ENCODE measurements around the gene TEAD1.

Gene TEAD1

GRCh38 chr11:12827929-12828812, 153.9 kb downstream of the TEAD1 start:
- peaks cover 5% of the 10 kb centered on the region; the same call in 1 of the 2 replicates for H3K27me3 ChIP-seq (ENCODE audit: control insufficient read depth, low read length)
- H3K4me2 ChIP-seq (ENCODE audit: low read length), result no peak overlapping the region
- no peaks in the 10 kb centered on the region for H3K79me2 ChIP-seq (ENCODE audit: control insufficient read depth, low read length)
- no peak overlapping the region for H3K4me3 ChIP-seq (ENCODE audit: low read length)
- no peak overlapping the region for H3K27ac ChIP-seq (ENCODE audit: low read depth, low read length)
- no peak for TF ChIP-seq EZH2phosphoT487 (IDR thresholded peaks at IDR 0.05; ENCODE audit: borderline replicate concordance, low read length)
- TF ChIP-seq, protein P1, sequence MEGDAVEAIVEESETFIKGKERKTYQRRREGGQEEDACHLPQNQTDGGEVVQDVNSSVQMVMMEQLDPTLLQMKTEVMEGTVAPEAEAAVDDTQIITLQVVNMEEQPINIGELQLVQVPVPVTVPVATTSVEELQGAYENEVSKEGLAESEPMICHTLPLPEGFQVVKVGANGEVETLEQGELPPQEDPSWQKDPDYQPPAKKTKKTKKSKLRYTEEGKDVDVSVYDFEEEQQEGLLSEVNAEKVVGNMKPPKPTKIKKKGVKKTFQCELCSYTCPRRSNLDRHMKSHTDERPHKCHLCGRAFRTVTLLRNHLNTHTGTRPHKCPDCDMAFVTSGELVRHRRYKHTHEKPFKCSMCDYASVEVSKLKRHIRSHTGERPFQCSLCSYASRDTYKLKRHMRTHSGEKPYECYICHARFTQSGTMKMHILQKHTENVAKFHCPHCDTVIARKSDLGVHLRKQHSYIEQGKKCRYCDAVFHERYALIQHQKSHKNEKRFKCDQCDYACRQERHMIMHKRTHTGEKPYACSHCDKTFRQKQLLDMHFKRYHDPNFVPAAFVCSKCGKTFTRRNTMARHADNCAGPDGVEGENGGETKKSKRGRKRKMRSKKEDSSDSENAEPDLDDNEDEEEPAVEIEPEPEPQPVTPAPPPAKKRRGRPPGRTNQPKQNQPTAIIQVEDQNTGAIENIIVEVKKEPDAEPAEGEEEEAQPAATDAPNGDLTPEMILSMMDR (IDR thresholded peaks at IDR 0.05; ENCODE audit: low read depth, low read length, poor library complexity, severe bottlenecking), result no peak
- H4K20me1 ChIP-seq (ENCODE audit: control insufficient read depth, insufficient read depth, low read depth, low read length), result no peaks in the 10 kb centered on the region
- H3K9me3 ChIP-seq (ENCODE audit: control insufficient read depth, insufficient read depth, low read length), result no peaks in the 10 kb centered on the region
- no peaks in the 10 kb centered on the region for H3K4me1 ChIP-seq (ENCODE audit: control insufficient read depth, low read length)
- H3K36me3 ChIP-seq (ENCODE audit: control insufficient read depth, low read length), result no peaks in the 10 kb centered on the region
- H3K9me2 ChIP-seq (replicated peaks; ENCODE audit: control insufficient read depth, low read length), result no peaks in the 10 kb centered on the region
- no peaks in the 10 kb centered on the region for H3F3A ChIP-seq (ENCODE audit: control insufficient read depth, insufficient read depth)

- H3K4me3 ChIP-seq (ENCODE audit: low read length), result no peak overlapping the region
- no peaks in the 10 kb centered on the region for H3K9me2 ChIP-seq (replicated peaks; ENCODE audit: control insufficient read depth, low read length)
- no peaks in the 10 kb centered on the region for H3K36me3 ChIP-seq (ENCODE audit: control insufficient read depth, low read length)
- no peak overlapping the region for H3K27ac ChIP-seq (ENCODE audit: low read depth, low read length)
- TF ChIP-seq, protein P1 (IDR thresholded peaks at IDR 0.05; ENCODE audit: low read depth, low read length, poor library complexity, severe bottlenecking), result no peak
- TF ChIP-seq EZH2phosphoT487 (IDR thresholded peaks at IDR 0.05; ENCODE audit: borderline replicate concordance, low read length), result no peak
- H3K4me1 ChIP-seq (ENCODE audit: control insufficient read depth, low read length), result no peaks in the 10 kb centered on the region
- no peaks in the 10 kb centered on the region for H3K9me3 ChIP-seq (ENCODE audit: control insufficient read depth, insufficient read depth, low read length)
- no peaks in the 10 kb centered on the region for H3F3A ChIP-seq (ENCODE audit: control insufficient read depth, insufficient read depth)
- no peaks in the 10 kb centered on the region for H4K20me1 ChIP-seq (ENCODE audit: control insufficient read depth, insufficient read depth, low read depth, low read length)
- H3K27me3 ChIP-seq (ENCODE audit: control insufficient read depth, low read length), result peaks cover 5% of the 10 kb centered on the region; the same call in 1 of the 2 replicates
- no peaks in the 10 kb centered on the region for H3K79me2 ChIP-seq (ENCODE audit: control insufficient read depth, low read length)
- no peak overlapping the region for H3K4me2 ChIP-seq (ENCODE audit: low read length)
Measured at GRCh38 chr11:12829131-12829530, 154.9 kb downstream of the TEAD1 start.

- no peaks in the 10 kb centered on the region for H3F3A ChIP-seq (ENCODE audit: control insufficient read depth, insufficient read depth)
- H3K9me3 ChIP-seq (ENCODE audit: control insufficient read depth, insufficient read depth, low read length), result no peaks in the 10 kb centered on the region
- no peak overlapping the region for H3K27ac ChIP-seq (ENCODE audit: low read depth, low read length)
- H3K9me2 ChIP-seq (replicated peaks; ENCODE audit: control insufficient read depth, low read length), result no peaks in the 10 kb centered on the region
- peaks cover 5% of the 10 kb centered on the region; the same call in 1 of the 2 replicates for H3K27me3 ChIP-seq (ENCODE audit: control insufficient read depth, low read length)
- TF ChIP-seq, protein P1 (IDR thresholded peaks at IDR 0.05; ENCODE audit: low read depth, low read length, poor library complexity, severe bottlenecking), result no peak
- TF ChIP-seq EZH2phosphoT487 (IDR thresholded peaks at IDR 0.05; ENCODE audit: borderline replicate concordance, low read length), result no peak
- no peaks in the 10 kb centered on the region for H3K79me2 ChIP-seq (ENCODE audit: control insufficient read depth, low read length)
- H4K20me1 ChIP-seq (ENCODE audit: control insufficient read depth, insufficient read depth, low read depth, low read length), result no peaks in the 10 kb centered on the region
- no peak overlapping the region for H3K4me2 ChIP-seq (ENCODE audit: low read length)
- no peaks in the 10 kb centered on the region for H3K4me1 ChIP-seq (ENCODE audit: control insufficient read depth, low read length)
- H3K4me3 ChIP-seq (ENCODE audit: low read length), result no peak overlapping the region
- H3K36me3 ChIP-seq (ENCODE audit: control insufficient read depth, low read length), result no peaks in the 10 kb centered on the region
Measured at GRCh38 chr11:12829540-12830314, 155.5 kb downstream of the TEAD1 start.
